Neural progenitor cell (in vitro differentiated cells): ENCODE measurements around the gene RAMACL. TPM values are rescaled to one million over a fixed set of nuclear protein-coding genes. Genes with fewer than 3 reads are reported as not detected.

Experiments used
- DNase-seq: peaks from one replicate; pipeline ENCODE4 v3.0.0-alpha.2; 2016; ENCODE audit warnings: low spot score
- H2AFZ ChIP-seq: fragments of 200-600 bp; sonication (generic); replicated peaks from 2 replicates; pipeline ENCODE4 v1.6.1; 2016; ENCODE audit warnings: antibody characterized with exemption
- H3F3A ChIP-seq: fragments of 200-600 bp; sonication (generic); 2 replicates; pipeline ENCODE4 v1.6.1; 2016; ENCODE audit warnings: antibody characterized with exemption, low read depth
- H3K27ac ChIP-seq: fragments of 200-600 bp; sonication (generic); 2 replicates; pipeline ENCODE4 v1.5.1; 2016; ENCODE audit warnings: mild to moderate bottlenecking
- H3K27me3 ChIP-seq: fragments of 200-600 bp; sonication (generic); 2 replicates; pipeline ENCODE4 v1.6.1; 2016; ENCODE audit warnings: mild to moderate bottlenecking, moderate library complexity
- H3K36me3 ChIP-seq: fragments of 200-600 bp; sonication (generic); 2 replicates; pipeline ENCODE4 v1.5.1; 2016
- H3K4me1 ChIP-seq: fragments of 200-600 bp; sonication (generic); 2 replicates; pipeline ENCODE4 v1.6.1; 2016; ENCODE audit warnings: mixed run types
- H3K4me2 ChIP-seq: fragments of 200-600 bp; sonication (generic); 2 replicates; pipeline ENCODE4 v1.6.1; 2016
- H3K4me3 ChIP-seq: fragments of 200-600 bp; sonication (generic); 2 replicates; pipeline ENCODE4 v1.5.1; 2016
- H3K79me2 ChIP-seq: fragments of 200-600 bp; sonication (generic); 2 replicates; pipeline ENCODE4 v1.6.1; 2016; ENCODE audit warnings: low read depth
- H3K9ac ChIP-seq: fragments of 200-600 bp; sonication (generic); 2 replicates; pipeline ENCODE4 v1.6.1; 2016
- H3K9me3 ChIP-seq: fragments of 200-600 bp; sonication (generic); 2 replicates; pipeline ENCODE4 v1.5.1; 2016; ENCODE audit warnings: low read depth
- H4K20me1 ChIP-seq: fragments of 200-600 bp; sonication (generic); 2 replicates; pipeline ENCODE4 v1.6.1; 2016; ENCODE audit warnings: low read depth
- H3K27ac Mint-ChIP-seq: 3 replicates; pipeline ENCODE4 v1.8.0; 2021; ENCODE audit warnings: mixed read lengths
- H3K27me3 Mint-ChIP-seq: 2 replicates; pipeline ENCODE4 v1.8.0; 2022; ENCODE audit warnings: low read depth, mild to moderate bottlenecking, inconsistent platforms, moderate library complexity, mixed read lengths; ENCODE audit not compliant: insufficient read depth
- H3K36me3 Mint-ChIP-seq: 3 replicates; pipeline ENCODE4 v1.8.0; 2021; ENCODE audit warnings: mixed read lengths
- H3K4me1 Mint-ChIP-seq: 3 replicates; pipeline ENCODE4 v1.8.0; 2021; ENCODE audit warnings: mixed read lengths
- H3K4me3 Mint-ChIP-seq: 3 replicates; pipeline ENCODE4 v1.8.0; 2021; ENCODE audit warnings: mild to moderate bottlenecking, moderate library complexity, mixed read lengths
- H3K9me3 Mint-ChIP-seq: 3 replicates; pipeline ENCODE4 v1.8.0; 2020; ENCODE audit warnings: mixed read lengths
- EZH2 ChIP-seq: fragments of 200-600 bp; sonication (generic); IDR thresholded peaks from 2 replicates; pipeline ENCODE4 v1.6.1; 2017; ENCODE audit warnings: antibody characterized with exemption, mild to moderate bottlenecking, moderate library complexity
- EZH2phosphoT487 ChIP-seq: fragments of 200-600 bp; sonication (generic); IDR thresholded peaks from 2 replicates; pipeline ENCODE4 v1.6.1; 2017; ENCODE audit warnings: antibody characterized with exemption
- total RNA-seq: library from RNA; depleted of rRNA; stranded (reverse); fragments of >200 nt; gene quantifications from 2 replicates; pipeline ENCODE4 v1.2.3, GENCODE V29; 2015; ENCODE audit warnings: low replicate concordance
- TF ChIP-seq, protein P1 (sequence below): fragments of 200-600 bp; sonication (generic); IDR thresholded peaks from 2 replicates; pipeline ENCODE4 v1.5.1; 2017; ENCODE audit warnings: antibody characterized with exemption, mild to moderate bottlenecking

Gene RAMACL
- total RNA-seq, 1 donor from 2014 or later = 0.19 TPM

DNA sequence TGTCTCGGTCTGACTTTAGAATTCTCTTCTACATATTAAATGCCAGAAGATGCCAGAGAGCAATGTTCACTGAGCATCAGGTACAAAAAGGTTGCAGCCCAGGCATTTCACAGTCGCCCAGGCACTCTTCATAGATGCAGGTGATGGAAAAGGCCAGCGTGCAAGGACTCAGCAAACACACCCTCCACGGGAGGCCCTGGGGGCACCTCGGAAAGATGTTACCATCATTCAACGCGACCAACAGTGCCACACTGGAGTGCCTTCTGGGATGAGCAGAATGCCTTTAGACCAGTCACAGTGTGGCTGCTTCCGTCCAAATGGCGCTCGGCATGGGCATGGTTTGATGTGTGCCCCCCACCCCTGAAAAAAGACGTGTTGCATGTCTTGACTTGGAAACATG, 4.5 kb upstream of the RAMACL start:
- Histone ChIP-seq H3K27me3 (no peaks in the 10 kb centered on the region), H3K4me3 (no peak overlapping the region), H3K4me1 (peaks cover 14% of the 10 kb centered on the region), H2AFZ (no peak overlapping the region), H3K27ac (no peak overlapping the region), H4K20me1 (peaks cover 13% of the 10 kb centered on the region), H3K4me2 (no peak overlapping the region), H3K9me3 (no peaks in the 10 kb centered on the region), H3F3A (no peaks in the 10 kb centered on the region), H3K9ac (no peak overlapping the region), H3K79me2 (peaks cover 9% of the 10 kb centered on the region), H3K36me3 (no peaks in the 10 kb centered on the region)
- TF ChIP-seq, protein P1, sequence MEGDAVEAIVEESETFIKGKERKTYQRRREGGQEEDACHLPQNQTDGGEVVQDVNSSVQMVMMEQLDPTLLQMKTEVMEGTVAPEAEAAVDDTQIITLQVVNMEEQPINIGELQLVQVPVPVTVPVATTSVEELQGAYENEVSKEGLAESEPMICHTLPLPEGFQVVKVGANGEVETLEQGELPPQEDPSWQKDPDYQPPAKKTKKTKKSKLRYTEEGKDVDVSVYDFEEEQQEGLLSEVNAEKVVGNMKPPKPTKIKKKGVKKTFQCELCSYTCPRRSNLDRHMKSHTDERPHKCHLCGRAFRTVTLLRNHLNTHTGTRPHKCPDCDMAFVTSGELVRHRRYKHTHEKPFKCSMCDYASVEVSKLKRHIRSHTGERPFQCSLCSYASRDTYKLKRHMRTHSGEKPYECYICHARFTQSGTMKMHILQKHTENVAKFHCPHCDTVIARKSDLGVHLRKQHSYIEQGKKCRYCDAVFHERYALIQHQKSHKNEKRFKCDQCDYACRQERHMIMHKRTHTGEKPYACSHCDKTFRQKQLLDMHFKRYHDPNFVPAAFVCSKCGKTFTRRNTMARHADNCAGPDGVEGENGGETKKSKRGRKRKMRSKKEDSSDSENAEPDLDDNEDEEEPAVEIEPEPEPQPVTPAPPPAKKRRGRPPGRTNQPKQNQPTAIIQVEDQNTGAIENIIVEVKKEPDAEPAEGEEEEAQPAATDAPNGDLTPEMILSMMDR = no peak
- TF ChIP-seq EZH2 = no peak
- TF ChIP-seq EZH2phosphoT487 = no peak
- DNase-seq = no peak
- Mint-ChIP-seq H3K36me3 (peaks cover 2% of the 10 kb centered on the region), H3K27ac (no peak overlapping the region), H3K27me3 (peaks cover 2% of the 10 kb centered on the region), H3K4me3 (no peak overlapping the region), H3K9me3 (no peaks in the 10 kb centered on the region), H3K4me1 (peaks cover 42% of the 10 kb centered on the region)

DNA sequence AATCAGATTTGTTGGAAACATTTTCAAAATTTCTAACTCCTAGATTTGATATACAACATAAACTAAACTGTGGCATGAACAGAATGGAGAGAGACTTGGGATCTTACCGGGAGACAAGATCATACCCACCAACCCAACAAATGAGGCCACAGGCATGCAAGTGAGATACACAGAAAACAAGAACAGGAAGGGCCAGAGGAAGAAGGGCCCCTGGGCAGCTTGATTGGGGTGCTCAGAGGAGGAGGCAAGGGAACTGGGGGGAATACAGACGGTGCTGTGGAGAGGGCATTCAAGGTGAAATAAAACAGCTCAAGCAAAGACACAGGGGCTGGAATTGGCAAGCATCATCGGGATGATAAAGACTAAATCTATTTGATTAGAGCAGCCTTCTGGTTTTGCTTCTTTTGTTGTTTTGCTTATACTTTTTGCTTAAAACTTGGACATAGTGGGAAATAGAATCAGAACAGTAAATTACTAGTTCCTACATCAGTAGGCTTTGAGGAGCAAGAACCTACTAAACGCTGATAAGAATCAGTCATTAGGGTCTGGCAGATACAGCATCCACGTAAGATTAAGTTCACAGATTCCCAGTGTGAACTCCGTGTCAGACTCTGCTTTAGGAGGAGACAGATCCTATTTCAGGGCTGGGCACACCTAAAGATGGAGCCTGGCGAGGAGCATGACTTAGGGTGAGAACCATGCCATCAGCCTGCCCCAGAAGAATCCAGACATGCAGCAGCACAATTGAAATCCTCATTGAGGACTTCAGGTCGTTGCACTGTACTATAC, 3.5 kb upstream of the RAMACL start:
- H3K36me3 Mint-ChIP-seq = peaks cover 2% of the 10 kb centered on the region
- H2AFZ ChIP-seq = no peak overlapping the region
- H3K79me2 ChIP-seq = peaks cover 12% of the 10 kb centered on the region
- TF ChIP-seq, protein P1 = no peak
- no peak for TF ChIP-seq EZH2phosphoT487
- TF ChIP-seq EZH2 = no peak
- H3K9me3 ChIP-seq = no peaks in the 10 kb centered on the region
- H4K20me1 ChIP-seq = peaks cover 13% of the 10 kb centered on the region
- no peaks in the 10 kb centered on the region for H3K9me3 Mint-ChIP-seq
- H3K4me1 ChIP-seq = peaks cover 14% of the 10 kb centered on the region
- H3K4me3 ChIP-seq = no peak overlapping the region
- no peak overlapping the region for H3K4me2 ChIP-seq
- H3K4me3 Mint-ChIP-seq = no peak overlapping the region
- H3K36me3 ChIP-seq = no peaks in the 10 kb centered on the region
- H3K9ac ChIP-seq = no peak overlapping the region
- no peak overlapping the region for H3K27ac ChIP-seq
- H3K27me3 ChIP-seq = no peaks in the 10 kb centered on the region
- H3K4me1 Mint-ChIP-seq = peaks cover 44% of the 10 kb centered on the region
- no peak for DNase-seq
- H3K27ac Mint-ChIP-seq = peak overlapping the region; percentile 1
- H3K27me3 Mint-ChIP-seq = peaks cover 2% of the 10 kb centered on the region
- H3F3A ChIP-seq = no peaks in the 10 kb centered on the region

DNA sequence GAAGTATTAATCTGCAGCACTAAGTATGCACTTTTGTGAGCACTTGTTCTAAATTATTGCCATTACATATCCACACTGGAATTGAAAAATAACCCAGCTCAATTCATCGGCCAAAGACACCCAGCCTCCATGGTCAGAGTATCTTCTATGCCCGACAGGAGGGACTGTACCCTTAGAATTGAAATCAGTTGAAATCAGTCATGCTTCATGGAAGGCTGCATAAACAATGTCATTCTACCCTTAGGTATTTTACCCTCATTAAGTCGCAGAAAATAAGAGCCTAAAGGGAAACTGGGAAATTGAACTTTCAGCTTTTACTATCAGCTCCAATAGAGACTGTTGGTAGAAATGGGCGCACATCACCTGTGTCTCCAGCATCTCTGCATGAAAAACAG, 2.9 kb upstream of the RAMACL start:
- no peaks in the 10 kb centered on the region for H3K9me3 ChIP-seq
- Mint-ChIP-seq H3K4me3 (no peak overlapping the region), H3K27me3 (peaks cover 2% of the 10 kb centered on the region), H3K9me3 (no peaks in the 10 kb centered on the region), H3K4me1 (peaks cover 44% of the 10 kb centered on the region), H3K36me3 (peaks cover 2% of the 10 kb centered on the region), H3K27ac (no peak overlapping the region)
- no peak overlapping the region for H3K27ac ChIP-seq
- no peak for DNase-seq
- H3F3A ChIP-seq = no peaks in the 10 kb centered on the region
- H3K4me2 ChIP-seq = no peak overlapping the region
- peaks cover 16% of the 10 kb centered on the region for H3K79me2 ChIP-seq
- TF ChIP-seq EZH2 (no peak), EZH2phosphoT487 (no peak)
- peaks cover 14% of the 10 kb centered on the region for H3K4me1 ChIP-seq
- H3K4me3 ChIP-seq = no peak overlapping the region
- no peaks in the 10 kb centered on the region for H3K27me3 ChIP-seq
- H3K9ac ChIP-seq = no peak overlapping the region
- no peak overlapping the region for H2AFZ ChIP-seq
- peaks cover 13% of the 10 kb centered on the region for H4K20me1 ChIP-seq
- no peaks in the 10 kb centered on the region for H3K36me3 ChIP-seq

DNA sequence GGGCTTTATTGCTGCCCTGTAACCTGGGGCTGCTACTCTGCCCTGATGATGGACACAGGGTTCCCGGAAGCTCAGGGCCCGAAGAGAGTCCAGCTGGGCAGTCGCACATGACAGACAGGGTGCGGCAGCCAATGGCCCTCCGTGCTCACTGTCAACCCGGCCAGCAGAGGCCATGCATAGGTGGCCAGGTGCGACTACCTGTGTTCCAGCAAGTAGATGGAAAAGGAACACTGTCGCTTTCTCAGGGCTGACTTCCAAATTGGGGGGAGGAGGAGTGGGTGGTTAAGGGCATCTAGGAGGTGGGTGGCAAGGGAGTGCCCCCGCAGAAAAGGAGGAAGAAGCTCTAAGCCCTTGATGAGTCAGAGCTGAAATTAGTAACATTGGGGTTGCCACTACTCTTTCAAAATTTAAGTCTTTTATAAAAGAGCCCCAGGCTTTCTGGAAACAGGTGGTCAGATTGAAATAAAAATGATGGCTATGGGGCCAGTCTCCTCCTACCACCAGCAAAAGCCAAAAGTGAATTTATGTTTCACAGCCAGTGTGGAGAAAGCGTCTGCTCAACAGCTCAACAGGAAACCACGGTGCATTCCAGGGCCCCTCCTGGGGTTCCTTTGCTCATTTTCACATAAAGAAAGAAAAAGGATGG, 2.3 kb upstream of the RAMACL start:
- no peak overlapping the region for H3K27ac ChIP-seq
- H3K36me3 ChIP-seq = no peaks in the 10 kb centered on the region
- H3K4me2 ChIP-seq = no peak overlapping the region
- H4K20me1 ChIP-seq = peaks cover 13% of the 10 kb centered on the region
- Mint-ChIP-seq H3K36me3 (peaks cover 4% of the 10 kb centered on the region), H3K4me1 (peaks cover 47% of the 10 kb centered on the region), H3K9me3 (no peaks in the 10 kb centered on the region), H3K27me3 (peaks cover 2% of the 10 kb centered on the region), H3K4me3 (no peak overlapping the region), H3K27ac (no peak overlapping the region)
- no peak overlapping the region for H2AFZ ChIP-seq
- H3K4me1 ChIP-seq = peaks cover 14% of the 10 kb centered on the region
- no peaks in the 10 kb centered on the region for H3K27me3 ChIP-seq
- DNase-seq = no peak
- H3K9ac ChIP-seq = no peak overlapping the region
- H3F3A ChIP-seq = no peaks in the 10 kb centered on the region
- H3K9me3 ChIP-seq = no peaks in the 10 kb centered on the region
- H3K79me2 ChIP-seq = peaks cover 16% of the 10 kb centered on the region
- no peak for TF ChIP-seq EZH2phosphoT487
- TF ChIP-seq EZH2 = no peak
- TF ChIP-seq, protein P1 = no peak
- H3K4me3 ChIP-seq = no peak overlapping the region
